Fibroblast of gingiva (primary cell): ENCODE measurements around the gene CCDC196.
"Not testable (repeated sequence)": the region's sequence is repeated elsewhere in the genome, so short reads cannot be mapped to it uniquely, and the experiment has no call there.

ENCODE experiments used
- DNase-seq: peaks from one replicate; pipeline ENCODE4 v3.0.0-alpha.2; 2011; ENCODE audit warnings: low read depth

Gene CCDC196

DNA sequence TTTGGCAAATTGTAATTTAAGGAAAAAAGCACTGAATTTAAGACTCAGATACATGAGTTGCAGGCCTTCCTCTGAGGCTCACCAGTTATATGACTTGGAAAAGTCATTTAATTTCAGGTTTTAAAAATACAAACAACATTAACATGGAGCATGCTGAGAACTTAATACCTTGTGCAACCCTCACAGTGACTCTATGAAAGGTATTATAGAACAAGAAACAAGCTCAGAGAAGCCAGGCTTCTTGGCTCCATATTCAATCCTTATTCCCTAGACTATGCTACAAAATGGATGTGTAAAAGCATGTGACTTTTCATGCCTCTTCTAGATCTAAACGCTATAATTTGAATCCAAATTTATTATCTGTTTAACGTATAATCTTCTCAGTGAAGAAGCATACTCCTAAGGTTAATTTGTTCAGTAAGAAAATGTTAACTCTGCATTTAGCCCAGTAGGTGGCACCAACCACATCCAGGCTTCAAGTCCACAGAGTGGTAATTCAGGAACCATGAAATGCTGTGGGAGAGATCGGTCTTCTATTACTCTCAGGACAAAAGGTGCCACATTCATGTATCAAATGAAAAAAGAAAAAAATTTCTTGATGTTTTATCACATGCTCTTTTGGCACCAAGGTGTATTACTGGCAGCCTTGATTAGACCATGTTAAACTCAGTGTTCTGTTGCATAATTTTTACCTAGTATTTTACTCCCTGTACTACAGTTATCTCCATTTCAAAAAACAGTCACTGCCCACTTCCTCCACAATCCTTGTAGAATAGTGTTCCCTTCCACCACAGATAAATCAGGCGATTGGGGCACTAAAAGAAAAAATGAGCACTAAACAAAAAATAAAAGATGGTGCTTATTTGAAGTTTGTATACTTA is 9.3 kb downstream of the CCDC196 start:
- DNase-seq, result peak; percentile 66

DNA sequence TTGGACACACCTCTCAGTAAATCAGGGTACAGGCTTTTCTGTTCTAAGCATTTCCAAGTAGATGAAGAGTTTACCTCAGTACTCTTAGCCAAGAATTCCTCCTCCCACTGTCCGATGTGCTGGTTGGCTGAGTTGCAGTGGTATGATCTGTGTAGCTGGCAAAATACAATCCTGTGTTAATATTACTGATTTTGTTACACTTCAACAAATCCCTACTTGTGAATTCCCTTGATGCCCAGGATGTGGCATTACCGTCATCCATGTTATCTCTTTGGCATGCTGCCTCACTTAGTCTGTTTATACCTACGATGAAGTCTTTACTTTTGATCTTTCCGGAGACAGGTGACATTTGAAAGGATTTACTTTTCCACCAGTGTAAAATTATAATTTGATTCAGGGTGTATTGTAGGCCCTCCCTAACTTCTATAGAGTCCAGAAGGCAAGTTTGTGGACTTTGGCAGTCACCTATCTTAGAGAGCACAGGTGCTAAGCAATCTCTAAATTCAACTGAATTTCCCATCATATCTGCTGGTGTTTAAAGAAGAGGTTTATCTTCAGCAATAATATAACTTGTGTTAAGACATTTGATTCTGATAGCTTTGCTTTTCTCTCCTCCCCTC is 10.1 kb downstream of the CCDC196 start:
- DNase-seq, result no peak

DNA sequence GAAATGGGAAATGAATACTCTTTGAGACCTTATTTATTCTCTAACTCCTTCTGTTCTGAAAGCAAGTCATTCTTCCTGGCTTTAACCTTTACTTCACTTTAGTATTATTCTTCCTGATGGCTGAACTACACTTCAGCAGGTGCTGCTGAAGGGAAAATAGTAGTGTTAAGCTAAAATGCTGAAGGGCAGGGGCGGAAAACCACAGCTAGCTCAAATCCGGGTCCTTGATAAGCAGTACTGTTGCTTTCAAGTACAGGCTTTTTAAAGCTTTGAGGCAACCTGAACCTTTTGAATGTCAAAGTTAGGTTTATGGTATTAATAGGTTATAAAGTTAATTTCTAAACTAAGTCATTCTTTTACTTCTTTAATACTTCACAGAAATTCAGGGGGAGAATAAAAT is 10.7 kb downstream of the CCDC196 start:
- no peak for DNase-seq

GRCh38 chr14:66498311-66498710 is 12.1 kb downstream of the CCDC196 start:
- DNase-seq, result no peak

DNA sequence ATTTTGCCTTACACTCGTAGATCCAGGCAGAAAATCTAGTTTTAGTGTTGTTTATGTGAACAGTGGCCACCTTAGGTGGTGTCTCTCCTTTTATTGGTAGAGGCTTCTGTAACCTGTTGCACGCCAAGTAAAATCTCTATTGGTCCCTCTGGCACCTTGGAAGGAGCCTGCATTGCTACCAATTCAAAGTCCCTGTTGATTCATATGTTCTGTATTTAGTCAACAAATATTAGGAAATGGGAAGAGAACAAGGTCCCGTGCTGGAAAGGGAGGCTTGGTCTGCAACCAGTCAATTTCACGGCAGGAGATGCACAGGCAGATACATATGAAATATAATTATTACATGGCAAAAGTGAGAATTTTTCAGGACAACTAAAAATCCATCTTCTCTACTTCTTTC is 15.4 kb downstream of the CCDC196 start:
- DNase-seq, result no peak

DNA sequence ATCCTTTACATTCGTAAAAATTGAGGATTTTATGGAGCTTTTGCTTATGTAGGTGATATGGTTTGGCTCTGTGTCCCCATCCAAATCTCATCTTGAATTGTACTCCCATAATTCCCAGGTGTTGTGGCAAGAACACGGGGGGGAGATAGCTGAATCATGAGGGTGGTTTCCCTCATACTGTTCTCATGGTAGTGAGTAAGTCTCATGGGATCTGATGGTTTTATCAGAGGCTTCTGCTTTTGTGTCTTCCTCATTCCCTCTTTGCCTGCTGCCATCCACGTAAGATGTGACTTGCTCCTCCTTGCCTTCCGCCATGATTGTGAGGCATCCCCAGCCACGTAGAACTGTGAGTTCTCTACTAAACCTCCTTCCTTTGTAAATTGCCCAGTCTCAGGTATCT is 16.7 kb downstream of the CCDC196 start:
- not testable (repeated sequence) for DNase-seq

GRCh38 chr14:66503532-66503931 is 17.4 kb downstream of the CCDC196 start:
- DNase-seq, result peak; percentile 22

- DNase-seq, result no peak
Measured at GRCh38 chr14:66507181-66507721, 21.1 kb downstream of the CCDC196 start.

DNA sequence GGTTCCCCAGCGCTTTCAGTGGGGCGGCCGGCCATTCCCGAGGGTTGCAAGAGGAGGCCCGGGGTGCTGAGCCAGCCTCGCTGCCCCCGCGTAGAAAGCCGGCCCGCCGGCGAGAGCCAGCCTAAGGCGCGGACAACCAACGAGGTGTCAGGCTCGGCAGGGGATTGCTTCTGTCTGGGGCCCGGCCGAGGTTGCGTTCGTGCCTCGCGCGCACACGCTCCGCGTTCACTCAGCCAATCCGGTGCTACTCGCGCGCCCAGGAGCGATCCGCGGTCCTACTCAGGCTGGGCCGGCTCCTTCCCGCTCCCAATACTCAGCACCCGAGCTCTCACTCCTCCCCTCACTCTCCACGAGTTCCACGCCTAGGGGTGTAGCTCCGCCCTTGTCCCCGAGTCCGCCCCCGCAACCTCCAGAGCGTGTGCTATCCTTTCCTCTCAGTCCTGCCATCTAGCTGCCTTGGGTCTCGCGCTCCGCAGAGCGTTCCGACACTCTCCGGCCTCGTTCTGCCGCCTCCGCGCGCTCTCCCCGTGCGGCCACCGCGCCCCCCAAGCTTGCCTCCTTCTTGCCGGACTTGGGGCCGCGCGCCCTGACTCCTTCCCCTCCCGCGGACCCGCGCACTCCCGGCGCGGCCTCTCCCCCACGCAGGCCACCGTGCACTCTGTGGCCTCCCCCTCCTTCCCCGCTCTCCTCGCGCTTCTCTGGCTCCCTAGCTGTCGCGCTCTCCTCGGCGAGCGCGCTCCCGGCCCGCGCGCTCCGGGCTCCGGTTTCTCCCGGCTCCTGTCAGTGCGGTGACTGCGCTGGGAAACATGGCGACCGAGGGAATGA is 21.8 kb downstream of the CCDC196 start, which contains the start of gene GPHN:
TSS of gene GPHN (plus strand) at position 426 of the 825 bp plus-strand sequence.
- peak; percentile 99 for DNase-seq

DNA sequence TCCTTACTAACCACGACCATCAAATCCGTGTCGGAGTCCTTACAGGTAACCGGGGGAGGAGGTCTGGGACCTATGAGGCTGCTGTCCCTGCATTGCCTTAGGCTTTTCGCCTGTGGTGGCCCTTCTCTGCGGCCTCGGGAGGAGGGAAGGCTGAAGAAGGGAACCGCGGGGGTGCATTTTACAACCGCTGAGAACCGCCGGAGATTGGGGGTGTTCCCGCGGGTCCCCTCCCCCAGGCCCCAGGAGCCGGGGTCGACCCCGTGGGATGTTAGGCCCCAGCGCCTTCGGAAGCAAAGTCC is 22.3 kb downstream of the CCDC196 start:
- no peak for DNase-seq

- peak; percentile 18 for DNase-seq
Measured at GRCh38 chr14:66508846-66509621, 22.9 kb downstream of the CCDC196 start.

DNA sequence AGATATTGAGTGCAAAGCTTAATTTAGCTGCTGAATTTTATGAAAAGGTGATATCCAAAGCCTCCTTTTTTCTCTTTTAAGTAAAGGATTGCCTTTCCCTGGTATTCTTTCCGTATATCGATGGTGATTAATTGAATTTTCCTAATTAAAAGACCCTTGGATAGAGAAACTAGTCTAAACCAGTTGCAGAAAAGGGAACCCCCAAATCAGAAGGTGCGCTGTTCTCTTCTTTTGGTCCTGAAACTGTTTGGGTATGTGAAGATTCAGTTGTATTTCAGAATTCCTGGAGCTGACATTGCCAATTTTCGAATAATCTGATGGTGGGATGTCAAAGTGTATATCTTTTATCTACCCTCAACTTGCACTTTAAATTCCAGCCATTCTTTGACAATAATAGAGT is 23.7 kb downstream of the CCDC196 start:
- DNase-seq, result no peak

DNA sequence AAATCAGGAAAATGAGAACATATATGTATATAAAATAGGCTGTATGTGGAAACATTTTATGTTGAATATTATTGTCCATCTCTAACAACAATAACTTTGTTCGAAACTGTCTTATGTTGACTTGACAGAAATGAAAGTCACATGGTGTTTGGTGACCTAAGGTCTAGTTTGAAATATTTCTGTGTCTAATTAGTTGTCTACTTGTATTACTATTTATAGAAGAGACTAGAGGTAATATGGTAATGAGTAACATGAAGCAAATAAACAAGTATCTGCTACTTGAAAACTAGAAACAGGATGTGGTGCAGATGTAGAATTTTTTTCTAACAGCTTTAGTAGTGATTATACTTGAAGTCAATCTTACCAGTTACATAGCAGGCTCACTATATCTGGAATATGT is 25.7 kb downstream of the CCDC196 start:
- no peak for DNase-seq

GRCh38 chr14:66514213-66514612 is 28.0 kb downstream of the CCDC196 start:
- peak; percentile 59 for DNase-seq

DNA sequence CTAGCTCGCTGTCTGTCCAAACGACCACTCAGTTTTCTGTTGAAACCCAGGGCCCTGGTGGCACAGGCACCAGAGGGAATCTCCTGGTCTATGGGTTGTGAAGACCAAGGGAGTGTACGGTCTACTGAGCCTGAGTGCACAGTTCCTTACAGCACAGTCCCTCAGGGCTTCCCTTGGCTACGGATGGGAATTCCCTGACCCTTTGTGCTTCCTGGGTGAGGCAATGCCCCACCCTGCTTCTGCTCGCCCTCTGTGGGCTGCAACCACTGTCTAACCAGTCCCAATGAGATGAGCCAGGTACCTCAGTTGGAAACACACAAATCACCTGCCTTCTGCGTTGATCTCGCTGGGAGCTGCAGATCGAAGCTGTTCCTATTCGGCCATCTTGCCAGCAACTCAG is 44.4 kb downstream of the CCDC196 start:
- no peak for DNase-seq

- DNase-seq, result no peak
Measured at GRCh38 chr14:66539034-66539433, 52.9 kb downstream of the CCDC196 start.

GRCh38 chr14:66540038-66540437 is 53.9 kb downstream of the CCDC196 start:
- peak; percentile 1 for DNase-seq

- no peak for DNase-seq
Measured at GRCh38 chr14:66541627-66542026, 55.5 kb downstream of the CCDC196 start.

- DNase-seq, result no peak
Measured at GRCh38 chr14:66543996-66544395, 57.8 kb downstream of the CCDC196 start.

- not testable (repeated sequence) for DNase-seq
Measured at GRCh38 chr14:66545191-66545590, 59.0 kb downstream of the CCDC196 start.

GRCh38 chr14:66545751-66546150 is 59.6 kb downstream of the CCDC196 start:
- not testable (repeated sequence) for DNase-seq
